ENCODE measurements around the gene GMPR2. TPM values are rescaled to one million over a fixed set of nuclear protein-coding genes. Genes with fewer than 3 reads are reported as not detected.
A peak's percentile ranks its signal among the peaks of the same experiment; 100 is the strongest.

Gene GMPR2
- total and polyA plus RNA-seq, 8 donors, result 13.9 to 204 (median 43.3) TPM

- H3K4me1 ChIP-seq, result peaks cover 26 to 67% (median 51%) of the 10 kb centered on the region in 4 donors
- no peaks in the 10 kb centered on the region for H3K27me3 ChIP-seq
- H3K27ac ChIP-seq, result peak overlapping the region; percentile 81 to 96 (median 88)
- DNase-seq, result peak in 1 of 2 donors; percentile 39
- peak overlapping the region; percentile 76 to 95 (median 76) for H3K4me3 ChIP-seq
- intact Hi-C loops (cut with DNase I; ENCODE audit: low total_unique reads), result no loop called here
- TF ChIP-seq CTCF (IDR thresholded peaks at IDR 0.05) (no peak), POLR2AphosphoS5 (IDR thresholded peaks at IDR 0.05) (no peak), POLR2A (IDR thresholded peaks at IDR 0.05) (no peak), EP300 (IDR thresholded peaks at IDR 0.05) (no peak)
- 7 to 10% (median 8%) methylated on average over 23 of the region's 23 CpGs for WGBS, 5 donors
- H3K36me3 ChIP-seq, result peaks cover 13 to 38% (median 28%) of the 10 kb centered on the region in 4 donors
- H3K9me3 ChIP-seq, result no peaks in the 10 kb centered on the region
Measured at GRCh38 chr14:24231263-24232120, 1.2 kb upstream of the GMPR2 start.

- Histone ChIP-seq H3K27me3 (no peaks in the 10 kb centered on the region), H3K36me3 (peaks cover 20 to 45% (median 34%) of the 10 kb centered on the region in 4 donors), H3K4me1 (peaks cover 26 to 74% (median 51%) of the 10 kb centered on the region in 4 donors), H3K4me3 (peak within 1 kb of the TSS; percentile 76 to 95 (median 76)), H3K9me3 (no peaks in the 10 kb centered on the region), H3K27ac (peak within 1 kb of the TSS; percentile 81 to 96 (median 88))
- TF ChIP-seq POLR2A (IDR thresholded peaks at IDR 0.05), result peak in 1 of 4 donors; percentile 39
- no peak for TF ChIP-seq EP300 (IDR thresholded peaks at IDR 0.05)
- TF ChIP-seq POLR2AphosphoS5 (IDR thresholded peaks at IDR 0.05), result peak; percentile 19 to 65 (median 52)
- no peak for TF ChIP-seq CTCF (IDR thresholded peaks at IDR 0.05)
- peak; percentile 88 to 96 for DNase-seq
- WGBS, 5 donors, result 0 to 1% (median 0%) methylated on average over 14 to 30 of the region's 30 CpGs
- intact Hi-C loops (cut with DNase I; ENCODE audit: low total_unique reads), result no loop called here
Measured at GRCh38 chr14:24232121-24232644, 546 bp upstream of the GMPR2 start, which contains the start of gene NEDD8. Gene NEDD8, minus strand, starts transcription at chr14:24232367. Its CDS starts 100 bp downstream, at chr14:24232267.

GRCh38 chr14:24233538-24233866, 773 bp downstream of the GMPR2 start:
- no peak for DNase-seq
- H3K9me3 ChIP-seq, result no peaks in the 10 kb centered on the region
- H3K36me3 ChIP-seq, result peaks cover 29 to 46% (median 36%) of the 10 kb centered on the region in 4 donors
- no peaks in the 10 kb centered on the region for H3K27me3 ChIP-seq
- no peak for TF ChIP-seq POLR2A (IDR thresholded peaks at IDR 0.05)
- no peak for TF ChIP-seq EP300 (IDR thresholded peaks at IDR 0.05)
- no peak for TF ChIP-seq CTCF (IDR thresholded peaks at IDR 0.05)
- TF ChIP-seq POLR2AphosphoS5 (IDR thresholded peaks at IDR 0.05), result no peak
- peak overlapping the region; percentile 76 to 95 (median 76) for H3K4me3 ChIP-seq
- intact Hi-C loops (cut with DNase I; ENCODE audit: low total_unique reads), result no loop called here
- WGBS, 5 donors, result 27 to 57% (median 38%) methylated on average over 2 of the region's 2 CpGs
- peaks cover 26 to 75% (median 54%) of the 10 kb centered on the region in 4 donors for H3K4me1 ChIP-seq
- H3K27ac ChIP-seq, result peak overlapping the region in 4 of 5 donors; percentile 83 to 96 (median 90)

GRCh38 chr14:24234095-24235005, 1.6 kb downstream of the GMPR2 start:
- Histone ChIP-seq H3K36me3 (peaks cover 36 to 50% (median 44%) of the 10 kb centered on the region in 4 donors), H3K27ac (peak overlapping the region in 3 of 5 donors; percentile 88 to 96 (median 92)), H3K4me1 (peaks cover 29 to 83% (median 62%) of the 10 kb centered on the region in 4 donors), H3K4me3 (peak overlapping the region in 1 of 4 donors; percentile 77), H3K27me3 (no peaks in the 10 kb centered on the region), H3K9me3 (no peaks in the 10 kb centered on the region)
- DNase-seq, result no peak
- WGBS, 5 donors, result 49 to 75% (median 71%) methylated on average over 3 of the region's 3 CpGs
- TF ChIP-seq POLR2AphosphoS5 (IDR thresholded peaks at IDR 0.05), result no peak
- no peak for TF ChIP-seq POLR2A (IDR thresholded peaks at IDR 0.05)
- no peak for TF ChIP-seq EP300 (IDR thresholded peaks at IDR 0.05)
- no peak for TF ChIP-seq CTCF (IDR thresholded peaks at IDR 0.05)
- intact Hi-C loops (cut with DNase I; ENCODE audit: low total_unique reads), result no loop called here

Measured in stomach (tissue), 9 donors.